Inflammatory macrophage treated with lipopolysaccharide for 4 hours (primary cell): Measurements from ENCODE around the gene ST8SIA4.

Experiments
- DNase-seq: peaks from one replicate; pipeline ENCODE4 v3.0.0-alpha.2; 2020

ST8SIA4 gene

GRCh38 chr5:100867039-100867562 is 36.0 kb downstream of the ST8SIA4 start:
- DNase-seq, result no peak

GRCh38 chr5:100864931-100865330 is 38.2 kb downstream of the ST8SIA4 start:
- DNase-seq, result no peak

GRCh38 chr5:100863739-100864138 is 39.3 kb downstream of the ST8SIA4 start:
- DNase-seq, result no peak

- DNase-seq, result no peak
Observed at GRCh38 chr5:100861148-100861547, 41.9 kb downstream of the ST8SIA4 start.

GRCh38 chr5:100860407-100860806 is 42.7 kb downstream of the ST8SIA4 start:
- no peak for DNase-seq

- no peak for DNase-seq
Observed at GRCh38 chr5:100858987-100859545, 44.0 kb downstream of the ST8SIA4 start.

- DNase-seq, result no peak
Observed at GRCh38 chr5:100856462-100856861, 46.6 kb downstream of the ST8SIA4 start.

- DNase-seq, result no peak
Observed at GRCh38 chr5:100855937-100856430, 47.1 kb downstream of the ST8SIA4 start.

- DNase-seq, result no peak
Observed at GRCh38 chr5:100855295-100855694, 47.8 kb downstream of the ST8SIA4 start.

GRCh38 chr5:100854591-100854990 is 48.5 kb downstream of the ST8SIA4 start:
- DNase-seq, result no peak

- DNase-seq, result no peak
Observed at GRCh38 chr5:100853582-100853981, 49.5 kb downstream of the ST8SIA4 start.

GRCh38 chr5:100852988-100853449 is 50.1 kb downstream of the ST8SIA4 start:
- DNase-seq, result peak; percentile 86

- no peak for DNase-seq
Observed at GRCh38 chr5:100852051-100852450, 51.0 kb downstream of the ST8SIA4 start.

GRCh38 chr5:100846772-100847171 is 56.3 kb downstream of the ST8SIA4 start:
- no peak for DNase-seq

GRCh38 chr5:100842080-100842479 is 61.0 kb downstream of the ST8SIA4 start:
- peak; percentile 58 for DNase-seq

- DNase-seq, result no peak
Observed at GRCh38 chr5:100841358-100842076, 61.6 kb downstream of the ST8SIA4 start.

- peak; percentile 35 for DNase-seq
Observed at GRCh38 chr5:100840789-100841188, 62.3 kb downstream of the ST8SIA4 start.

- peak; percentile 95 for DNase-seq
Observed at GRCh38 chr5:100840370-100840769, 62.7 kb downstream of the ST8SIA4 start.

- DNase-seq, result peak; percentile 66
Observed at GRCh38 chr5:100838048-100838473, 65.0 kb downstream of the ST8SIA4 start.

GRCh38 chr5:100834519-100834918 is 68.6 kb downstream of the ST8SIA4 start:
- DNase-seq, result no peak

GRCh38 chr5:100832252-100833230 is 70.5 kb downstream of the ST8SIA4 start:
- DNase-seq, result no peak

GRCh38 chr5:100828898-100829356 is 74.2 kb downstream of the ST8SIA4 start:
- DNase-seq, result no peak
